GM18508 (cell line): ENCODE results near the gene PAIP2B.
"Not testable (repeated sequence)": the region's sequence is repeated elsewhere in the genome, so short reads cannot be mapped to it uniquely, and the experiment has no call there.

Experiments
- ATAC-seq: cut with Tn5 transposase; IDR thresholded peaks from one replicate; pipeline ENCODE4 v1.9.1; 2021; ENCODE audit warnings: moderate number of reproducible peaks; ENCODE audit not compliant: insufficient read depth, unreplicated experiment

PAIP2B gene

DNA sequence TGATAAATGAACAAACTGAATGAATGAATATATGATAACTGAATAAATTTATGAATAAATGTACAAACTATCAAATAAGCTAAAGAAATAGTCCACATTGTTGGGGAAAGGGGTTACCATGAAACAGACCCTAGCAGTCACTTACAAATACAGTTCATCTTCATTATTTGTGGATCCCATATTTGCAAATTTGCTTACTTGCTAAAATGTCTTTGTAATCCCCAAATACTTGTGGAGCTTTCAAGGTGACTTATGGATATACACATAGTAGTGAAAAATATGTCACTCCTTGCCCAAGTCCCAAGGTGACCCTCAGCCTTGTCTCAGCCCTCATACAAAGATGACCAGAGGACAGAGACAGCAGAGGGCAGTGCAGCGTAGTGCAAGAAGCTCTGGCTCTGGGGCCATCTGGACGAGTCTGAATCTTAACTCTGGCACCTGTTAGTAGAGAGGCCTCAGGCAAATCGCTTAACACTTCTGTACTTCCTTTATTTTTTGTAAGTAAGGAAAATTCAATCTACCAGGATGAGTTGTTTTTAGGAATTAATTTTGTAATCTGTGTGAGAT lies 3.1 kb downstream of the PAIP2B start:
- no peak for ATAC-seq

DNA sequence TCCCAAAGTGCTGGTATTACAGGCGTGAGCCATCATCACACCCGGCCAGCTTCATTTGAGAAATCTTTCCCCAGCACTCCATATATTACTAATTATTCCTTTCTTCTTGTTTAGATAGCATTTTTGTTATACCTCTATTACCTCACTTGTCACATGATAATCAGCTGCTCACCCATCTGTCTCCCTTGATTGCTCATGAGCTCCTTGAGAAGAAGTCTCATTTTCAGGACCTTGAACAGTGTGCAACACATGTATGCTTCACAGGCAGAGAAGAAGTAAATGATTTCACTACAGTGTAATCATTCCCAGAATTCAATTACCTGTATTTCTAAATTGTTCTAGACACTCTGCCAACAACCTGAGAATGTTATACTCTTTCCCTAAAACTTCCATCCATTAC lies 6.2 kb downstream of the PAIP2B start:
- no peak for ATAC-seq

DNA sequence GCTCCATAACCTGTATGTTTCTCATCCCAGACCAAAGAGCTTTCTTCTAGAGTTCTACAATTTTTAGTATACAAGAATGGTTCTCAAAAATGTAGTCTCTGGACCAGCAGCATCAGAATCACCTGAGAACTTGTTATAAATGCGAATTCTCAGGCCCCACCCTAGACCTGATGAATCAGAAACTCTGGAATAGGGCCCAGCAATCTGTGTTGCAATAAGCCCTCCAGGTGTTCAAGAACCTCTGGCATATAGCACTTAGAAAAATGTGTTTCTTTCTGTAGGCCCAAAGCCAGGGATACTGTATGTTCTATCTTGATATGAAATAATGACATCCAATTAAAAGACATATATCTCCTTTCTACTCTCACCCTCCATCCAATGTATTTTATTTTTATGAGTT lies 10.4 kb downstream of the PAIP2B start:
- ATAC-seq: no peak

DNA sequence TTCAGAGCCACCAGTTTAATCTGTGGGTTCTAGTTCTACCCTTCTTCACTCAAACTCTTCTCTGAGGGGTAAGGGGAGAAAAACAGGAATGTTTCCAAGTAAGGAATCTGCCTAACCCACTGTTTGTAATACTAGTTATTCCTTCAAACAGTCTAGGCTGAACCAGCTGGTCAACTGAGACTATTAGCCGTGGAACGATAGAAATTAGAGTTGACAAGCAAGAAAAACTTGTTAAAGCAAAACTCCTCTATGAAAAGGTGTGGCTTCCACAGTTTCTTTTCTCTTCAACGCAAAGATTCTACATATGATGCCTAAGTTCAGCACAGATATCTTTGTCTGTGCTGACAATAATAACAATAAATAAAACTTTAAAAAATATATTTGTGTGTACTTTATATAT lies 11.5 kb downstream of the PAIP2B start:
- ATAC-seq: no peak

DNA sequence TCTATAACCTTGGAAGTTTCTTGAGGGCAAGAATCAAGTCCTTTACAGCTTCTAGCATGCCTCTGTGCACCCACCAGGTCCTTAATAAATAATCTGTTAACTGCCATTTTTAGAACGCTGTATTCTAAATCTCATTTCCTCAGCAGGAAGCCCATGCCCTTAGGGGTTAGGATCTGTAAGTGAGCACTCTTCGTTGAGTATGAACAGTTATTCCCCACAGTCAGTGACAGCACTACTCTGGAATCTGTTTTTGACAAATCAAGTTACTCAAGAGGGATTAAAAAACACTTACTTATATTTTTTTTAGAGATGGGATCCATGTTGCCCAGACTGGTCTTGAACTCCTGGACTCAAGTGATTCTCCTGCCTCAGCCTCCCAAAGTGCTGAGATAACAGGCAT lies 14.6 kb downstream of the PAIP2B start:
- no peak for ATAC-seq

DNA sequence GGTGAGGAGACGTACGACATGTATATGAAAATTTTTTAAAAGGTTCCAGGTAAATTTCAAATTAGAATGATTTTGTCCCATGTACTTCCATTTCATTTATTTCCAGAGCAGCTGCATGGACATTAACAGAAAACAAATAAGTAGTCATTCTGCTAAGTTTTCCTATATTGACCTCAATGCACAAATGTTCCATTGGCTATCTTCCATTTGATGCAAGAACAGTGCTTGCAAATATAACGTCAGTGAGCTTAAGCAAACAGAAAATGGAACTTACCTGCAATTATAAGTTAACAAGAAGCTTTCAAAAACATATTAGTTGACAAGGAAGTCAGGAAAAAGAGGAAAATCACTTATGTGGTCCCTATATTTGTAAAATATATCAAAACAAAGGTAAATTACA lies 16.6 kb downstream of the PAIP2B start:
- ATAC-seq: no peak

DNA sequence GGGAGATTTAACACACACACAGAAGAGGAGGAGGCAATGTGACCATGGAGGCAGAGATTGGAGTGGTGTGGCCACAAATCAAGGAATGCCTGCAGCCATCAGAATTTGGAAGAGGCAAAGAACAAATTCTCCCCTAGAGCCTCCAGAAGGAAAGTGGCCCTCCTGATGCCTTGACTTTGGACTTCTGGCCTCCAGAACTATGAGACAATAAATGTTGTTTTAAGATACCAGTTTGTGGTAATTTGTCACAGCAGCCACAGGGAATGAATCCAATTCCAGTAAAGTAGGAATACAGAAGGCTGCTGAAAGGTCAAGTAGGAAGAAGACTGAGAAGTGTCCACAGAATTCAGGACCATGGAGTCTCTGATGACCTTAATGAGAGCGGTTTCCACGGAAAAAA lies 18.1 kb downstream of the PAIP2B start:
- ATAC-seq: no peak

DNA sequence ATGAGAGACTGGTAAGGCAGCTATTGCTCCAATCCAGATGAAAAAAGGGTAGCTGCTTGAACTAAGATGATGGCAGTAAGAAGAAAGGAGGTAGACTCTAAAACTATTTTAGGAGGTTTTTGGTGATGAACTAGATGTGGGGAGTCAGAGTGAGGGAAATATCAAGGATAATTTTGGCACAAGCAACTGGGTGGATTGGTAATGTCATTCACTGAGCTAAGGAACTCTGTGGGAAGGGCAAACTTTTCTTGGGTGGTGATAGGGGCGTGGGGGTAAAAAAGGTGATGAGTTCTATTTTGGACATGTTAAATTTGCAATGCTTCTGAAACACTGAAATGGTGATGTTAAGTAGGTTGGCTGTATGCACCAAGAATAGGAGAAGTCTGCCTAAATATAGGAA lies 19.3 kb downstream of the PAIP2B start:
- ATAC-seq: no peak

DNA sequence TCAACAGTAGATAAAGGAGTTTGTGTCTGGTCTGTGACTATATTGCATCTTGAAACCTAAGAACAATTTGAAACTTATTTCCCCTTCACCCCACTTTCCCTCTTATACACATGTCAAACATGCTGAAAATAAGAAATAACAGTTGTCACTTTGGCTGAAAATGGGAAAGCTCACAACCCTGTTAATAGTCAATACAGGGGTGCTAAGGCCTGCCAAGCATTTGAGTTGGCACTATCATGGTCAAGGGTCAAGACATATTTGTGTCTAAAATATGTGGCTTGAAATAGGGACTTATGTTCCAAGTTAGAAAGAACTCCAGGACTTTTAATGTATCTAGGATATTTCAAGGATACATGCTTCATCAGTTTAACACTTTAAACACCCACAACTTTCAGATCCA lies 20.6 kb downstream of the PAIP2B start:
- ATAC-seq: no peak

DNA sequence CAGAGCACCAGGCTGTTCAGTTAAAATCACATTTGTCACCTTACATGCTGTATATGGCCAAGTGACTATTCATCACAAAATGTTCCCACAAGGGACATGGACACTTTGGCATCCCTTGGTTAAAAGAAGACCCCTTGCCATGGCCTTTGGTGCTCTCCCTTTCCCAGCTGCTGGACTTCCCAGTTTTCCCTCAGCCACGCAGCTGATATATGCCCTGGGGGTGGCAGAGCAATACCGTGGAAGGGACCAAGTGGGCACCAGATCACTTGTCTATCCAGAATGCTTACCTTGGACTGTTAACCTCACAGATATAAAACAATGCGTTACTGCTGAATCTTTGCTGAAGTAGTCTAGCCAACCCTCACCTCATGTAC lies 35.3 kb downstream of the PAIP2B start:
- no peak for ATAC-seq

DNA sequence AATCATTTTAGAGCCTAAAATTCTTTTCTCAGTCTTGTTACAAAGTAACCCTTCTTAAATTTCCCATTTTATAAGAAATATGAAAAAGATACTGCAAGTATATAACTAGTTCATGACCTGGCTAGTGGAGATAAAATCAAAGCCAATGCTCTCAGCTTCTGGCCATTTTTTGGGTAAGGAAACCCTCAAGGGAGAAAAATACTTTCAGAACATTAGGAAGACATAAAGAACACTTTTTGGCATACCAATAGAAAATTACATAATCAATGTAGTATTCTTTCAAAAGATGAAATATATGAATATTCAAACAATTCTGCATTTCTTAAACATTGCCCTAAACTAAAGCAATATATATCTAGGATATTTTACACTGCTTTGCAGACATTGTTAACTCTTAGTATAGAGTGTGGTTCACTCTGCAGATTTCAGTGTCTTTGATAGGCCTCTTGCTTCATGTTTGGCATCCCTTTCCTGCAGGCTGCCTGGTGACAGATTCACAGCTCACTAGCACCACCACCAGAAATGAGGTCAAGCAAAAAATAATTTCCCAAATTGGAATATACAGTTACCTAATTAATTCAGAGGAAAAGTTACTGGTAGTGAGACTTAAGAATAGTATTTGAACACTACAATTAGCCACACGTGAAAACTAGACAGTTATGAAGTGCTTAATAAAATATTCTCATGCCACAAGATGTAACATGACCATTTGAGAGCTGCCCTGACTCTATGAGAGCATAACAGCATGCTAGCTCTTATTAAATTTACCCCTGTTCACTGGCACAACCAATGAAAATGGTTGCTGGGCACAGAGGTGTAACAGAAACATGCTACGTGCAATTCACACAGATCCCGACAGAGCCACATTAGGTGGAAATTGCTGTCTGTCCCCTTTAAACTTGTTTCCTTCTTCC lies 36.0 kb downstream of the PAIP2B start:
- no peak for ATAC-seq

DNA sequence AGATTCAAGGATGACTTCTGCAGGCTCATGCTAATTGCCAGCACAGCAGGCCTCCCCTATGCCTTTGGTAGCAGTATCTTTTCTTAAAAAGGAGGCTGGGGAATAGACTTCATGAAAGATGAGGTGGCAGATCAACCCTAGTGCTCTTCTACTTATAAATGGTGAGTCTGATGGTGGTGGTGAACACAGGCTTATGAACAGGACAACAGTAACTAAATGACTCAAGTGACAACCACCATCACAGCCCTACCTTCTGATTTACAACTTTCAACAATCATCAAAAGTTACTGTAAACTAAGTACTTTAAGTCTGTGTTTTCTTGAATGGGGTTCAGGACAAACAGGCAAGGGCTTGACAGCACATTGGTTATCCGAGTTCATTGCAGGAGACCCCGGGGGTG lies 39.3 kb downstream of the PAIP2B start:
- ATAC-seq: no peak

DNA sequence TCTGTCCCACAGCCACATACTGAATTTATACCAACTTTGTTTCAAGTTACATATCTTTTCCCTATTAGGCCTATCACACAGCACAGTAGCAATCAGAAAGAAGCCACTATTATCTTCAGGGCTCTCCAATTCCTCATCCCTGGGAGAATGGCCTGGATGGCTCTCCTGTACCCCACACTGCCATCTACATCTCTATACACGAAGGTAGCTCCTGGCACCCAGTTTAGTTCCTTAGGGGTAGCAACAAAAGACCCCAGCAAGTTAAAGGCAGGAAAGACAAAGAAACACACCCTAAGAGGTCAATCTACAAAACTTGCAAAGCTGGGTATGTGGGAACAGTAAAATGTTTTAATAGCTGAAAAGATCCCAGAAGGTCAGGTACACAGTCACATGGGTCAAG lies 39.9 kb downstream of the PAIP2B start:
- no peak for ATAC-seq

DNA sequence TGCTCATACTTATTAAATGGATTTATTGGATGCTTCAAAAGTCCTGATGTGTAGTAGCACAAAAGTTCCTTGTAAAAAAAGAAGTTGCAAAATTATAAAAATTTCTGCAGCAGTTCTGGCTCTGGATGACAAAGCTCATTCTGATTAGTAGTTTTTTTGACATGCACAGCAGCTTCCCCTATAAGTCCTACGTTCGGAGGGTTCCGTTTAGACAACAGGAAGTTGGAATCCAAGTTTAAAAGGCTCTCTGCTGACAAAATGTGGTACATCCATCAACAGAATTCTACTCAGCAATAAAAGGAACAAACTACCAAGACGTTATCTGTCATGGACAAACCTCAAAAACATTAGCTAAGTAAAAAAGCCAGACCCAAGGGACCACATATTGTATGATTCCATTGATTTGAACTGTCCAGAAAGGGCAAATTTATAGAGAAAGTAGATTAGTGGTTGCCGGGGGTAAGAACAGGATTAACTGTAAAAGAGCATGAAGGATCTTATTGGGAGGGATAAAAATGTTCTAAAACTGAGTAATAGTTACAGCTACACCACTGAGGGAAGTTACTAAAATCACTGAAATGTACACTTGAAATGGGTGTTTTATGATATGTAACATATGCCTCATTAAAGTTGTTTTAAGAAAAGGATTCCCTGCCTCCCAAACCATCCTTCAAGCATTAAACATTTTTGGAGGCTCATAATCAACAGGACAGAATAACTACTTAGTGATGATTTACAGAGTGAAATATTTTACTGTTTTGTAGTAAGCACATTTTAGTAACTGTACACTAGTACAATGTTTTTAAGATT lies 43.4 kb downstream of the PAIP2B start:
- not testable (repeated sequence) for ATAC-seq

DNA sequence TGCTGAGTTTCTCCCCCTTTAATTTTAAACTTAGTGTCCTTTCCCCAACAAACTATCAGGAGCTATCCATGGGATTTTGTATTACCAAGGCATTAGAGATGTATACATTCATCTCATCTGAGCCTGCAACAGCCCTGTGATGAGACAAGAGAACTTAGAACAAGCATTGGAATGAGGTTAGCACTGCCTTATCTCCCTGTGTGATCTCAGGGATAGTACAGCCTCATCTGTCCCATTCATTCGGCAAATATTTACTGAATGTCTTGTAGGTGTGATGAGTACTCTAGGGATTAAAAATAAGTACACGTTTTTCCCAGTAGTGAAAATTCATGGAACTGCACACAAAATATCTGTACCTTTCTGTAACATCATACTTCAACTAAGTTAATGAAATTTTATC lies 45.6 kb downstream of the PAIP2B start:
- ATAC-seq: no peak

DNA sequence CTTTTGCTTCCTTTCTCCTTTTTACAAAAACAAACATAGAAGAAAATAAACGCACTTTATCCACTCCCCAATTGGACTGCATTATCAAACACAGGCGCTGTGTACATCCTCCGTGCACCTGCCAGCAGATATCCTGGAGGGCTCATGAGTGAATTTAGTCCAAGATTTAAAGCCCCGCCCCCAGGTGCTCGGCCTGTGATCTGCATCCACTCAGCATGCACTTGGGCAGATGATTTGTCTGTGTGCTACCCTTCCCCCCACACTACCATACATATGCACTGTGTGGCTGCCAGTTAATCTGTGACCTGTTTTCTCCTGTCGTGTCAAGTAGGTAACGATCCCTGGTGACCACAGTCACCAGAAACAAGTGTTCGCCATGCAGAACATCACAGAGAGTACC lies 48.1 kb downstream of the PAIP2B start:
- ATAC-seq: not testable (repeated sequence)

DNA sequence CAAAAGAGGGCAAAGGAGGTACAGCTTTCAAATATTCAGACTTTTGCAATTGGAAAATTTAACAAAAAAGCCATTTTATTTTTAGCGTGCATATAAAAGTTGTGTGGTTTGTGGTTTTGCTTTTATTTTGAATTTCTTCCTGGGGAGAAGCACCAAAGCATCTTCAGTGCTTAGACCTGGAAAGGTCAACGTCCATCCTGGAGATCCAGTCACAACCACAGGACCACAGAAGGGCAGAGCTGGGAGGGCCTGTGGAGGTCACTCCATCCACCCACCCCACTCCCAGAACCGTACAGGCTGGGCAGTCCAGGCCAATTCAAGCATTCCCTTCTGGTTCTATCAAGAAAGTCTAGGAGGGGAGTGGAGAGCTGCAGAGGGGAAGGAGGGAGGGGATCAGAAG lies 52.7 kb downstream of the PAIP2B start:
- no peak for ATAC-seq

DNA sequence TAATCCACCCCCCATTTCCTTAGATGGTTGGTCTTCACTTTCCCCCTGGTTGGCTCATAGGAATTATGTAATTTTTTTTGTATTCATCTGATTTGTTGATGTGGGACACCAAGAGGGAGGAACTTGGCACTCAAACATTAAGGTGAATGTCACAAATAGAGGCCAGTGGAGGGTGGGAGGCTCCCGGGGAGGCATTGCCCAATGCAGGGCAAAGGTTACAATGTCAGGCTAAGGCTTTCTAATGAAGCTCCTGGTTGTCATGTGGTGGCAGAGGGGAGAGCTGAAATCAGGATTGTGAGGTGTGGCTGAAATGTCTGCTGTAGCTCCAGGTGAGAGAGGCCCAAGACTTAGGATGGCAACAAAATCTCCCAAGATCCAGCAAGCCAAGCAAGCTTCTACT lies 53.8 kb downstream of the PAIP2B start:
- ATAC-seq: no peak

DNA sequence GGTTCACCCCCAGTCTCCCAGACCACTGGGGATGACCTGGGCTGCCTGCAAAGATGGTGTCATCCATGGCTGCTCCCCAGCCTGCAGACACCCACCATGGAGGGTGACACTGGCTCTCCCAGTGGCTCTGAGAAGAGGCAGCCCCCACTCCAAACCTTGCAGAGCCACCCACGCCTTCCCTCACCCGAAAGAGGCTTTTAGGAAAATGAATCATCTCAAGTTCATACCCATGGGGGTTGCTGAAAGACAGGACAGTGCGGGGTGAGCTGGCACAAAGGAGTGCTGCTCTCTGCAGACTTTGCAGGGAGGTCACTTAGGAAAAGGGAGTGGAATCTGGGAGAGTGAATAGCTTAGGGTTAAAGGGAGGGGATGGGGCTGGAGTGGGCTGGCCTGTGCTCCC lies 60.1 kb downstream of the PAIP2B start:
- no peak for ATAC-seq

DNA sequence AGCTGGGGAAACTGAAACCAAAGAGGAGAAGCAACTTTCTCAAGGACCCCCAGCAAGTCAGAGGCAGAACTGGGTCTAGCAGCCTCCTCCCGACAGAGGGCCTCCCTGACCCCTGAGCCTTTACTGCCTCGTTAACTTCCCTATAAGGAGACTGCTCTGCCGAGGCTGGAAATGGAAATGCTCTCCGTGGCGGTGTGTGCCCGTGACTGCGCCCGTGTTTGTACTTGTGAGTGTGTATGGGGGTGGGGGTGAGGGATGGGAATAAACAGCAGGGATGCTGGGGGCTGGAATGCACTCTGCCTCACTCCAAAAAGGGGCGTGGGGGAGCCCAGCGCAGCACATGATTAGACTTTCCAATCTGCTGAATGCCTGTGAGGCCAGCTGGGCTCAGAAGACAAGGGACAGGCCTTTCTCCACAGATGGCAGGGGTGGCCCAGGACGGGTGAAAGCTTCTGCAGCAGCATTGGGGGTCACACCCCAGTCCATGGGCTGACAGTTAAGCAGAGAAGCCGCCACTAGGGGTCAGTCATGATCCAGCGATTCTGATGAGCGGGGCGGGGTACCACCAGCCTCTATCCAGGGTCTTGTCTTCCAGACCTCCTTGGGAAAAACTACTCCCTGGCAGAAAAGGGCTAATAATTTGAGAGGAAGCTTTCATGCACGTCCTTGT lies 69.6 kb downstream of the PAIP2B start:
- ATAC-seq: no peak

DNA sequence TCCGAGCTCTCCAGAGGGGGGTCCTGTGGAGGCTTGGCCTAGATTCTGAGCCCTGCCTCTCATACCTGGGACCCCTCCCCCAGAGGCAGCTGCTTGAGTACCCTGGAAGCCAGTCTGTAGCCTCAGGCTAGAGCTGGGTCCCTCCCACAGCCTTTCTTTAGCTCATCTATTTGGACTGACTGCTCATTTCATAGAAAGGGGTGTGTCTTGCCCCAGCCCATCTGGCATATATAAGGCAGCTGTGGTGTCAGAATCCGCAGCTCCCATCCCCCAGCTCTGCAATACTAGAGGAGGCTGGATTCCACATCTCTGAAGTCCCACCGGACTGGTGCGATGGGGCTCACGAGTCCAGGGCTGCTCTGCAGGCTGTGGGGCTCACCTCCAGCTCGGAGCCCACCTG lies 70.3 kb downstream of the PAIP2B start:
- ATAC-seq: no peak
